Measurements from ENCODE around the gene TAF9.

Gene TAF9

GRCh38 chr5:69364850-69365249 lies 4.5 kb downstream of the TAF9 start:
- Histone ChIP-seq H3K4me3 (no peak overlapping the region), H3K27ac (no peak overlapping the region)
- TF ChIP-seq, protein P1, sequence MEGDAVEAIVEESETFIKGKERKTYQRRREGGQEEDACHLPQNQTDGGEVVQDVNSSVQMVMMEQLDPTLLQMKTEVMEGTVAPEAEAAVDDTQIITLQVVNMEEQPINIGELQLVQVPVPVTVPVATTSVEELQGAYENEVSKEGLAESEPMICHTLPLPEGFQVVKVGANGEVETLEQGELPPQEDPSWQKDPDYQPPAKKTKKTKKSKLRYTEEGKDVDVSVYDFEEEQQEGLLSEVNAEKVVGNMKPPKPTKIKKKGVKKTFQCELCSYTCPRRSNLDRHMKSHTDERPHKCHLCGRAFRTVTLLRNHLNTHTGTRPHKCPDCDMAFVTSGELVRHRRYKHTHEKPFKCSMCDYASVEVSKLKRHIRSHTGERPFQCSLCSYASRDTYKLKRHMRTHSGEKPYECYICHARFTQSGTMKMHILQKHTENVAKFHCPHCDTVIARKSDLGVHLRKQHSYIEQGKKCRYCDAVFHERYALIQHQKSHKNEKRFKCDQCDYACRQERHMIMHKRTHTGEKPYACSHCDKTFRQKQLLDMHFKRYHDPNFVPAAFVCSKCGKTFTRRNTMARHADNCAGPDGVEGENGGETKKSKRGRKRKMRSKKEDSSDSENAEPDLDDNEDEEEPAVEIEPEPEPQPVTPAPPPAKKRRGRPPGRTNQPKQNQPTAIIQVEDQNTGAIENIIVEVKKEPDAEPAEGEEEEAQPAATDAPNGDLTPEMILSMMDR (IDR thresholded peaks at IDR 0.05), result no peak
- DNase-seq (ENCODE audit: low spot score), result no peak

- DNase-seq (ENCODE audit: low spot score), result no peak
- TF ChIP-seq, protein P1 (IDR thresholded peaks at IDR 0.05), result no peak
- no peak overlapping the region for H3K4me3 ChIP-seq
- H3K27ac ChIP-seq, result no peak overlapping the region
Measured at GRCh38 chr5:69364414-69364813, 4.9 kb downstream of the TAF9 start.

DNA sequence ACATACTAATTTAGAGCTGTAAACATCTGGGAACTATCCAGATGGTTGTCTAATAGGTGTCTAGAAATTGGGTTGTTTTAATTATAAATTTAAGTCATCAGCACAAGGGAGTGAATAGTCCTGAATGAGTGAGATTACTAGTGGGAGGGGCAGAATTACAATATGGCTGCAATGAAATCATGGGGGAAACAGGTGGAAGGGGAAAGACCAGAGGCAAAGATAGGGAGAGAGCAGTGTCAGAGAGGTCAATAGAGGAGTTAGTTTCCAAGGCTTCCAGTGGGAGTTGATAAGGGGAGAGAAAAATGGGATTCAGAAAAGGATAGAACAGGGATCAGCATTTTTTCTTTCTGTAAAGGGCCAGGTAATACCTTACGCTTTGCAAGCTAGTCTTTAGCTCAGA lies 8.9 kb downstream of the TAF9 start:
- H3K4me3 ChIP-seq, result no peak overlapping the region
- no peak overlapping the region for H3K27ac ChIP-seq
- DNase-seq (ENCODE audit: low spot score), result no peak
- TF ChIP-seq, protein P1 (IDR thresholded peaks at IDR 0.05), result no peak

- H3K27ac ChIP-seq, result no peak overlapping the region
- H3K4me3 ChIP-seq, result no peak overlapping the region
- DNase-seq (ENCODE audit: low spot score), result no peak
- TF ChIP-seq, protein P1 (IDR thresholded peaks at IDR 0.05), result no peak
Measured at GRCh38 chr5:69359699-69360098, 9.6 kb downstream of the TAF9 start.

- H3K4me3 ChIP-seq, result no peak overlapping the region
- TF ChIP-seq, protein P1 (IDR thresholded peaks at IDR 0.05), result no peak
- no peak overlapping the region for H3K27ac ChIP-seq
- no peak for DNase-seq (ENCODE audit: low spot score)
Measured at GRCh38 chr5:69350664-69351063, 18.7 kb downstream of the TAF9 start.

- Histone ChIP-seq H3K4me3 (no peak overlapping the region), H3K27ac (no peak overlapping the region)
- TF ChIP-seq, protein P1 (IDR thresholded peaks at IDR 0.05), result no peak
- DNase-seq (ENCODE audit: low spot score), result no peak
Measured at GRCh38 chr5:69343083-69343482, 26.2 kb downstream of the TAF9 start.

DNA sequence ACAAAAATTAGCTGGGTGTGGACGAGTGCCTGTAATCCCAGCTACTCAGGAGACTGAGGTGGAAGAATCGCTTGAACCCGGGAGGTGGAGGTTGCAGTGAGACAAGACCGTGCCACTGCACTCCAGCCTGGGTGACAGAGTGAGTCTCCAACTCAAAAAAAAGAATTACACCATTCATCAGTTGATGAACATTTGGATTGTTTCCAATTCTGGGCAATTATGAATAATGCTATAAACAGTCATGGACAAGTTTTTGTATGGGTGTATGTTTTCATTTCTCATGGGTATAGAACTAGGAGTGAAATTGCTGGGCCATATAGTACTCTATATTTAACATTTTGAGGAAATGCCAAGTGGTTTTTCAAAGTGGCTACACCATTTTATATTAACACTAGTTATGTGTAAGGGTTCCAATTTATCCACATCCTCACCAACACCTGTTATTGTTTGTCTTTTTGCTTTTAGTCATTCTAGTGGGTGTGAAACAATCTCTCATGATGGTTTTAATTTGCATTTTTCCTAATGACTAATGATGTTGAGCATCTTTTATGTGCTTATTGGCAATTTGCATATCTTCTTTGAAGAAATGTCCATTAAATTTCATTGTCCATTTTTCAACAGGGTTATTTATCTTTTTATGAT lies 27.7 kb downstream of the TAF9 start:
- Histone ChIP-seq H3K27ac (no peak overlapping the region), H3K4me3 (no peak overlapping the region)
- TF ChIP-seq, protein P1 (IDR thresholded peaks at IDR 0.05), result no peak
- DNase-seq (ENCODE audit: low spot score), result no peak

All from coronary artery (tissue), 2 donors.